HCT116 (cell line): Measurements from ENCODE around the gene ST6GALNAC2. TPM values are rescaled to one million over a fixed set of nuclear protein-coding genes. Genes with fewer than 3 reads are reported as not detected.

ENCODE experiments used
- ATAC-seq: fragments of 200-7000 bp; cut with Tn5 transposase; 2 replicates; pipeline ENCODE4 v1.9.1; 2020; ENCODE audit warnings: mild to moderate bottlenecking, moderate library complexity
- BruUV-seq: library from RNA; stranded (reverse); fragments of 400-500 nt; replicated peaks from 2 replicates; lab custom pipeline; 2021; lab: Mats Ljungman, UMichigan
- CTCF ChIA-PET: fragments of 300-600 bp; sonication (Branson Sonifier 250); formaldehyde crosslinking; loops from one replicate; lab custom pipeline; 2021; ENCODE audit warnings: antibody characterized with exemption; lab: Charles Lee
- POLR2A ChIA-PET: fragments of 300-600, 350-600 bp; sonication (Branson Sonifier 250); formaldehyde crosslinking; loops from one replicate; lab custom pipeline; 2021; ENCODE audit warnings: antibody characterized with exemption; lab: Charles Lee
- RAD21 ChIA-PET, 2 experiments: fragments of 300-600 bp; sonication (Branson Sonifier 250); formaldehyde crosslinking; loops; one replicate each; lab custom pipeline; 2023; ENCODE audit warnings: low total read pairs in 2 of 2; ENCODE audit not compliant: uncharacterized antibody in 2 of 2, unreplicated experiment in 2 of 2, low non-redundant PET in 1 of 2; lab: Charles Lee
- DNase-seq: peaks from one replicate; pipeline ENCODE4 v3.0.0-alpha.2; 2010; ENCODE audit warnings: low read depth, low spot score
- H2AFZ ChIP-seq: fragments of 200-600 bp; shearing (Covaris generic), sonication (generic); 2 replicates; pipeline ENCODE4 v1.6.1; 2017; ENCODE audit warnings: low read depth, mixed run types, mixed read lengths, antibody characterized with exemption, low read length; ENCODE audit not compliant: poor library complexity, severe bottlenecking
- H3K27ac ChIP-seq: 2 replicates; pipeline ENCODE4 v1.5.1; 2012; ENCODE audit warnings: low read depth, low read length
- H3K27me3 ChIP-seq: fragments of 200-600 bp; sonication (generic); 2 replicates; pipeline ENCODE4 v1.6.1; 2016; ENCODE audit warnings: mixed run types, low read length, mixed read lengths; ENCODE audit not compliant: insufficient read depth
- H3K36me3 ChIP-seq, 2 experiments: fragments of 200-500 bp in 1 of 2; fragments of 200-600 bp in 1 of 2; sonication (Bioruptor generic) in 1 of 2; sonication (generic) in 1 of 2; 2 replicates each; pipeline versions ENCODE4 v1.5.1 to v1.6.1; 2014 to 2016; ENCODE audit warnings: low read length in 2 of 2, inconsistent platforms in 1 of 2, mixed read lengths in 1 of 2, mixed run types in 1 of 2; ENCODE audit not compliant: insufficient read depth in 2 of 2, control insufficient read depth in 1 of 2
- H3K4me1 ChIP-seq, 2 experiments: fragments of 200-600 bp in 1 of 2; sonication (generic) in 1 of 2; 2 replicates each; pipeline versions ENCODE4 v1.5.1 to v1.6.1; 2012 to 2017; ENCODE audit warnings: low read length in 2 of 2, inconsistent platforms in 1 of 2, mild to moderate bottlenecking in 1 of 2, mixed read lengths in 1 of 2, mixed run types in 1 of 2, moderate library complexity in 1 of 2; ENCODE audit not compliant: insufficient read depth in 2 of 2, control insufficient read depth in 1 of 2
- H3K4me2 ChIP-seq: fragments of 200-600 bp; sonication (generic); 2 replicates; pipeline ENCODE4 v1.6.1; 2017; ENCODE audit warnings: mixed run types, low read length, mixed read lengths
- H3K4me3 ChIP-seq, 2 experiments: fragments of 200-600 bp in 1 of 2; sonication (generic) in 1 of 2; replicated peaks in 1 of 2; 2 replicates each; pipeline ENCODE4 v1.5.1; 2011 to 2016; ENCODE audit warnings: low read length in 2 of 2, control low read depth in 1 of 2, low read depth in 1 of 2, mild to moderate bottlenecking in 1 of 2, mixed read lengths in 1 of 2, mixed run types in 1 of 2
- H3K79me2 ChIP-seq: fragments of 200-600 bp; sonication (generic); 2 replicates; pipeline ENCODE4 v1.6.1; 2017; ENCODE audit warnings: mild to moderate bottlenecking, mixed run types, low read length, moderate library complexity, mixed read lengths; ENCODE audit not compliant: insufficient read depth
- H3K9ac ChIP-seq: fragments of 200-600 bp; sonication (generic); 2 replicates; pipeline ENCODE4 v1.6.1; 2016; ENCODE audit warnings: low read length, mixed read lengths
- H3K9me2 ChIP-seq: fragments of 200-600 bp; sonication (generic), shearing (Covaris generic); 2 replicates; pipeline ENCODE4 v1.6.1; 2017; ENCODE audit warnings: mixed run types, mild to moderate bottlenecking, moderate library complexity; ENCODE audit not compliant: insufficient read depth
- H3K9me3 ChIP-seq, 2 experiments: fragments of 200-500 bp in 1 of 2; fragments of 200-600 bp in 1 of 2; sonication (Bioruptor generic) in 1 of 2; sonication (generic) in 1 of 2; 2 replicates each; pipeline ENCODE4 v1.6.1; 2014 to 2017; ENCODE audit warnings: low read length in 2 of 2, mixed read lengths in 2 of 2, inconsistent platforms in 1 of 2, low read depth in 1 of 2, mild to moderate bottlenecking in 1 of 2, mixed run types in 1 of 2, moderate library complexity in 1 of 2; ENCODE audit not compliant: control insufficient read depth in 1 of 2, insufficient read depth in 1 of 2
- H4K20me1 ChIP-seq: fragments of 200-600 bp; sonication (generic), shearing (Covaris generic); 2 replicates; pipeline ENCODE4 v1.6.1; 2017; ENCODE audit warnings: mixed run types, mild to moderate bottlenecking, moderate library complexity; ENCODE audit not compliant: insufficient read depth
- CEBPB ChIP-seq: IDR thresholded peaks from 2 replicates; pipeline ENCODE4 v1.6.1; 2012; ENCODE audit warnings: low read depth
- EGR1 ChIP-seq: IDR thresholded peaks from 2 replicates; pipeline ENCODE4 v1.6.1; 2012; ENCODE audit warnings: low read depth
- ELF1 ChIP-seq: IDR thresholded peaks from 2 replicates; pipeline ENCODE4 v1.6.1; 2012; ENCODE audit warnings: low read depth, borderline replicate concordance
- EZH2 ChIP-seq: fragments of 200-600 bp; sonication (generic); IDR thresholded peaks from 2 replicates; pipeline ENCODE4 v1.6.1; 2017; ENCODE audit warnings: antibody characterized with exemption, mixed run types
- EZH2phosphoT487 ChIP-seq: fragments of 200-600 bp; IDR thresholded peaks from 2 replicates; pipeline ENCODE4 v1.6.1; 2018; ENCODE audit warnings: antibody characterized with exemption, borderline replicate concordance
- FOSL1 ChIP-seq: IDR thresholded peaks from 2 replicates; pipeline ENCODE4 v1.6.1; 2012; ENCODE audit warnings: low read depth
- TCF7L2 ChIP-seq: IDR thresholded peaks from 2 replicates; pipeline ENCODE4 v1.7.0; 2011; ENCODE audit warnings: borderline replicate concordance, inconsistent platforms; ENCODE audit not compliant: insufficient read depth, insufficient read length; ENCODE audit errors: extremely low read depth
- YY1 ChIP-seq: IDR thresholded peaks from 2 replicates; pipeline ENCODE4 v1.6.1; 2011; ENCODE audit warnings: low read length, low read depth, moderate library complexity, mild to moderate bottlenecking; ENCODE audit not compliant: insufficient replicate concordance; ENCODE audit errors: extremely low read depth
- ZNF274 ChIP-seq: fragments of 200-500 bp; sonication (Bioruptor generic); IDR thresholded peaks from 2 replicates; pipeline ENCODE4 v1.6.1; 2014; ENCODE audit warnings: mild to moderate bottlenecking, low read depth, low read length, inconsistent platforms
- intact Hi-C: fragments of 100-400 bp; cut with micrococcal nuclease; formaldehyde crosslinking; loops from 2 replicates; pipeline ENCODE4 v1.10.0; 2022
- total RNA-seq: library from RNA; stranded (reverse); gene quantifications from one replicate; pipeline ENCODE4 v1.2.1, GENCODE V29; 2021; ENCODE audit not compliant: unreplicated experiment
- TF ChIP-seq, protein P1 (sequence below), 3 experiments: fragments of 200-600 bp in 1 of 3; sonication (generic) in 1 of 3; IDR thresholded peaks in 2 of 3; conservative IDR thresholded peaks in 1 of 3; 2 replicates each; pipeline ENCODE4 v1.5.1; 2012 to 2017; ENCODE audit warnings: low read depth in 2 of 3, low read length in 2 of 3, antibody characterized with exemption in 1 of 3, borderline replicate concordance in 1 of 3, control low read depth in 1 of 3, mild to moderate bottlenecking in 1 of 3, mixed read lengths in 1 of 3, mixed run types in 1 of 3, moderate library complexity in 1 of 3; ENCODE audit not compliant: insufficient read depth in 1 of 3

Gene ST6GALNAC2
- total RNA-seq, 1 experiment from 2014 or later, result 14.7 TPM

DNA sequence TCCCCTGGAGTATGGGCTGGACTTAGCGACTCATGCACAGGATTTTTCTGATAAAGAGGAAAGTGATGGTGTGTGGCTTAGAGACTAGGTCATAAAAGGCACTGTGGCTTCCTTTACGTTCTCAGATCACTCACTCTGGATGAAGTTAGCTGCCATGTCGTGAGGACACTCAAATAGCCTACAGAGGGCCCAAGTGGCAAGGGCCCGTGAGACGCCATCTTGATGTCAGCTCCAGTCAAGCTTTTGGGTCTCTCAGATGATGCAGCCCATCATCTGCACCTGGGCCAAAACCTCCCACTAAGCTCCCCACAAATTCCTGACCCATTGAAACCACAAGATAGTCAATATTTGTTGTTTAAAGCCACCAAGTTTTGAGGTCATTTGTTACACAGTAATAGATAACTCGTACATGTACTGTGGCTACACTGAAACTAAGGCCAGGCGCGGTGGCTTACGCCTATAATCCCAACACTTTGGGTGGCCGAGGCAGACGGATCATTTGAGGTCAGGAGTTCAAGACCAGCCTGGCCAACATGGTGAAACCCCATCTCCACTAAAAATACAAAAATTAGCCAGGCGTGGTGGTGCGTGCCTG, 14.7 kb downstream of the ST6GALNAC2 start:
- Histone ChIP-seq H3K4me1 (peaks cover 0 to 24% of the 10 kb centered on the region in 2 experiments; a peak in 1 of 4 replicates), H3K4me2 (no peak overlapping the region), H3K9me2 (no peaks in the 10 kb centered on the region), H3K4me3 (no peak overlapping the region), H3K9ac (no peak overlapping the region), H3K27me3 (no peaks in the 10 kb centered on the region), H3K79me2 (peaks cover 2% of the 10 kb centered on the region; the same call in 1 of the 2 replicates), H2AFZ (no peak overlapping the region), H3K36me3 (peaks cover 0 to 12% of the 10 kb centered on the region in 2 experiments; a peak in 1 of 4 replicates), H3K9me3 (no peaks in the 10 kb centered on the region), H3K27ac (no peak overlapping the region), H4K20me1 (peaks cover 14% of the 10 kb centered on the region; the same call in 1 of the 2 replicates)
- no peak for TF ChIP-seq TCF7L2
- TF ChIP-seq, protein P1, sequence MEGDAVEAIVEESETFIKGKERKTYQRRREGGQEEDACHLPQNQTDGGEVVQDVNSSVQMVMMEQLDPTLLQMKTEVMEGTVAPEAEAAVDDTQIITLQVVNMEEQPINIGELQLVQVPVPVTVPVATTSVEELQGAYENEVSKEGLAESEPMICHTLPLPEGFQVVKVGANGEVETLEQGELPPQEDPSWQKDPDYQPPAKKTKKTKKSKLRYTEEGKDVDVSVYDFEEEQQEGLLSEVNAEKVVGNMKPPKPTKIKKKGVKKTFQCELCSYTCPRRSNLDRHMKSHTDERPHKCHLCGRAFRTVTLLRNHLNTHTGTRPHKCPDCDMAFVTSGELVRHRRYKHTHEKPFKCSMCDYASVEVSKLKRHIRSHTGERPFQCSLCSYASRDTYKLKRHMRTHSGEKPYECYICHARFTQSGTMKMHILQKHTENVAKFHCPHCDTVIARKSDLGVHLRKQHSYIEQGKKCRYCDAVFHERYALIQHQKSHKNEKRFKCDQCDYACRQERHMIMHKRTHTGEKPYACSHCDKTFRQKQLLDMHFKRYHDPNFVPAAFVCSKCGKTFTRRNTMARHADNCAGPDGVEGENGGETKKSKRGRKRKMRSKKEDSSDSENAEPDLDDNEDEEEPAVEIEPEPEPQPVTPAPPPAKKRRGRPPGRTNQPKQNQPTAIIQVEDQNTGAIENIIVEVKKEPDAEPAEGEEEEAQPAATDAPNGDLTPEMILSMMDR (IDR thresholded peaks at IDR 0.05 in 2 of 3, conservative IDR thresholded peaks at IDR 0.05 in 1 of 3; ENCODE audit: borderline replicate concordance in 1 of 3, insufficient read depth in 1 of 3, low read depth in 2 of 3, low read length in 2 of 3), result 0 out of 6 replicates have a peak, but pooled peaks of 1 of the 3 experiments have one; percentile 4
- intact Hi-C loops, result no loop called here
- no peak; the same call in 1 of the 2 replicates for ATAC-seq
- BruUV-seq, result no TSS peak
- CTCF ChIA-PET, result interaction anchor here (0.7 to 1.2 kb wide), 2 partner anchors 9 to 53 kb away, joined by 3 read pairs; no protein-coding TSS in a partner anchor
- POLR2A ChIA-PET, result interaction anchor here (2.7 kb wide), 1 partner anchor 13 kb away, joined by 12 read pairs; no protein-coding TSS in a partner anchor
- RAD21 ChIA-PET, result no interaction called here
- no peak for DNase-seq

DNA sequence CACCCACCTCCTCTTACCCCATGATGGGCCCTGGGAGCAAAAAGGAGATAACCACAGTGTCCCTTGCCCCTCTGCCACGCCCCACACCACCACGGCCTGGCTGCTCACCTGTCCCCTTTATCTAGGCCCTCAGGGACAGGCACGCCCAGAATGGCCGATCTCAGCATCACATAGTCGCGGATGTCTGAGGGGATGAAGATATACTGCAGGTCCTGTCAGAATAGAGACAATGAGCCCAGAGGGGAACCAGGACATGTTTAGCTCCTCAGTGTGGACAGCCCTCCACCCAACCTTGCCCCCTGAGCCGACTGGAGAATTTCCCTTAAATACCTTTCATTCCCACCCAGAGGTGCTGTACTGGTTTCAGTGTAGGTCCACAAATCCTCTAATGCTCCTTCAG, 15.2 kb downstream of the ST6GALNAC2 start:
- Histone ChIP-seq H3K9me2 (no peaks in the 10 kb centered on the region), H3K4me1 (peaks cover 0 to 25% of the 10 kb centered on the region in 2 experiments; a peak in 1 of 4 replicates), H3K79me2 (peaks cover 7% of the 10 kb centered on the region; the same call in 1 of the 2 replicates), H3K27me3 (no peaks in the 10 kb centered on the region), H3K9ac (no peak overlapping the region), H3K4me2 (no peak overlapping the region), H3K27ac (peak overlapping the region; percentile 7; the same call in 1 of the 2 replicates), H2AFZ (no peak overlapping the region), H4K20me1 (peaks cover 18% of the 10 kb centered on the region; the same call in 1 of the 2 replicates), H3K36me3 (peaks cover 0 to 18% of the 10 kb centered on the region in 2 experiments; a peak in 2 of 4 replicates), H3K4me3 (no peak overlapping the region), H3K9me3 (no peaks in the 10 kb centered on the region)
- DNase-seq, result no peak
- TF ChIP-seq TCF7L2 (no peak), YY1 (no peak), ZNF274 (no peak), EGR1 (no peak), ELF1 (no peak), EZH2 (no peak), FOSL1 (no peak), CEBPB (no peak), EZH2phosphoT487 (no peak)
- ChIA-PET POLR2A (interaction anchor here (0.8 kb wide), 1 partner anchor 42 kb away, joined by 3 read pairs; no protein-coding TSS in a partner anchor), CTCF (interaction anchor here (1.2 kb wide), 1 partner anchor 9 kb away, joined by 3 read pairs; no protein-coding TSS in a partner anchor), RAD21 (no interaction called here)
- intact Hi-C loops, result no loop called here
- BruUV-seq, result no TSS peak
- ATAC-seq, result no peak
